Neural cell (in vitro differentiated cells): ENCODE measurements around the gene ME2. TPM values are rescaled to one million over a fixed set of nuclear protein-coding genes. Genes with fewer than 3 reads are reported as not detected.

Experiments used
- H2AFZ ChIP-seq: fragments of 200-600, 300-800 bp; sonication (generic), shearing (Covaris generic); 2 replicates; pipeline ENCODE4 v1.6.0; 2014; ENCODE audit warnings: low read depth, mild to moderate bottlenecking, antibody characterized with exemption, low read length, moderate library complexity
- H3F3A ChIP-seq: fragments of 200-600 bp; shearing (Covaris generic); 2 replicates; pipeline ENCODE4 v1.6.1; 2016; ENCODE audit warnings: mild to moderate bottlenecking, moderate library complexity, mixed read lengths, antibody characterized with exemption, low read length; ENCODE audit not compliant: insufficient read depth, poor library complexity, severe bottlenecking
- H3K27ac ChIP-seq: fragments of 200-600, 300-800 bp; sonication (generic), shearing (Covaris generic); 2 replicates; pipeline ENCODE4 v1.5.1; 2014; ENCODE audit warnings: mild to moderate bottlenecking, low read length, moderate library complexity
- H3K27me3 ChIP-seq: fragments of 300-800, 200-600 bp; sonication (generic), shearing (Covaris generic); 2 replicates; pipeline ENCODE4 v1.6.0; 2014; ENCODE audit warnings: mild to moderate bottlenecking, low read depth, low read length, moderate library complexity; ENCODE audit not compliant: insufficient read depth
- H3K36me3 ChIP-seq: fragments of 300-800, 200-600 bp; sonication (generic), shearing (Covaris generic); 2 replicates; pipeline ENCODE4 v1.5.1; 2014; ENCODE audit warnings: mild to moderate bottlenecking, antibody characterized with exemption, low read length, moderate library complexity; ENCODE audit not compliant: insufficient read depth
- H3K4me2 ChIP-seq: fragments of 300-800, 200-600 bp; sonication (generic), shearing (Covaris generic); 2 replicates; pipeline ENCODE4 v1.6.0; 2014; ENCODE audit warnings: mild to moderate bottlenecking, low read length
- H3K4me3 ChIP-seq: fragments of 300-800, 200-600 bp; sonication (generic), shearing (Covaris generic); 2 replicates; pipeline ENCODE4 v1.5.1; 2014; ENCODE audit warnings: mild to moderate bottlenecking, low read length, moderate library complexity
- H3K79me2 ChIP-seq: fragments of 200-600 bp; shearing (Covaris generic); replicated peaks from 2 replicates; pipeline ENCODE4 v1.6.0; 2014; ENCODE audit warnings: mild to moderate bottlenecking, low read length, moderate library complexity; ENCODE audit not compliant: insufficient read depth
- H3K9ac ChIP-seq: fragments of 300-800, 200-600 bp; sonication (generic), shearing (Covaris generic); 2 replicates; pipeline ENCODE4 v1.6.1; 2016; ENCODE audit warnings: mild to moderate bottlenecking, low read length, mixed read lengths
- H3K9me2 ChIP-seq: fragments of 200-600 bp; shearing (Covaris generic); 2 replicates; pipeline ENCODE4 v1.6.1; 2016; ENCODE audit warnings: mild to moderate bottlenecking, low read length, mixed read lengths; ENCODE audit not compliant: insufficient read depth
- H3K9me3 ChIP-seq: fragments of 200-600, 300-800 bp; sonication (generic), shearing (Covaris generic); 2 replicates; pipeline ENCODE4 v1.6.1; 2016; ENCODE audit warnings: mild to moderate bottlenecking, mixed run types, low read length, moderate library complexity, mixed read lengths
- H4K20me1 ChIP-seq: fragments of 200-600 bp; shearing (Covaris generic); 2 replicates; pipeline ENCODE4 v1.6.1; 2016; ENCODE audit warnings: mild to moderate bottlenecking, mixed run types; ENCODE audit not compliant: insufficient read depth
- EP300 ChIP-seq: fragments of 450-650 bp; conservative IDR thresholded peaks from 2 replicates; pipeline ENCODE4 v1.6.1; 2014; ENCODE audit warnings: antibody characterized with exemption, mild to moderate bottlenecking, moderate library complexity; ENCODE audit not compliant: poor library complexity, severe bottlenecking
- EZH2 ChIP-seq: fragments of 200-600, 300-800 bp; shearing (Covaris generic), sonication (generic); IDR thresholded peaks from 2 replicates; pipeline ENCODE4 v1.6.1; 2014; ENCODE audit warnings: antibody characterized with exemption, low read length, borderline replicate concordance, mild to moderate bottlenecking; ENCODE audit not compliant: insufficient read depth, poor library complexity, severe bottlenecking
- MXI1 ChIP-seq: fragments of 450-650 bp; conservative IDR thresholded peaks from 2 replicates; pipeline ENCODE4 v1.6.1; 2014; ENCODE audit warnings: antibody characterized with exemption, mild to moderate bottlenecking; ENCODE audit not compliant: poor library complexity, severe bottlenecking
- POLR2AphosphoS5 ChIP-seq: IDR thresholded peaks from 2 replicates; pipeline ENCODE4 v1.6.1; 2012
- RAD21 ChIP-seq: fragments of 450-650 bp; conservative IDR thresholded peaks from 2 replicates; pipeline ENCODE4 v1.6.1; 2014; ENCODE audit warnings: antibody characterized with exemption, mild to moderate bottlenecking, moderate library complexity
- REST ChIP-seq: IDR thresholded peaks from 2 replicates; pipeline ENCODE4 v1.6.1; 2012; ENCODE audit warnings: borderline replicate concordance
- SMC3 ChIP-seq: fragments of 450-650 bp; conservative IDR thresholded peaks from 2 replicates; pipeline ENCODE4 v1.6.1; 2014; ENCODE audit warnings: antibody characterized with exemption, mild to moderate bottlenecking, moderate library complexity; ENCODE audit not compliant: poor library complexity
- TAF1 ChIP-seq: IDR thresholded peaks from 2 replicates; pipeline ENCODE4 v1.6.1; 2012; ENCODE audit warnings: low read depth
- polyA plus RNA-seq: library from polyadenylated mRNA; depleted of rRNA; stranded (reverse); fragments of >200 nt; gene quantifications from 2 replicates; pipeline ENCODE4 v1.2.3, GENCODE V29; 2014
- TF ChIP-seq, protein P1 (sequence below): fragments of 450-650 bp; IDR thresholded peaks from 2 replicates; pipeline ENCODE4 v1.5.1; 2014; ENCODE audit warnings: antibody characterized with exemption, mild to moderate bottlenecking, moderate library complexity; ENCODE audit not compliant: poor library complexity, severe bottlenecking

Gene ME2
- polyA plus RNA-seq, 1 donor from 2014 or later = 76.2 TPM

DNA sequence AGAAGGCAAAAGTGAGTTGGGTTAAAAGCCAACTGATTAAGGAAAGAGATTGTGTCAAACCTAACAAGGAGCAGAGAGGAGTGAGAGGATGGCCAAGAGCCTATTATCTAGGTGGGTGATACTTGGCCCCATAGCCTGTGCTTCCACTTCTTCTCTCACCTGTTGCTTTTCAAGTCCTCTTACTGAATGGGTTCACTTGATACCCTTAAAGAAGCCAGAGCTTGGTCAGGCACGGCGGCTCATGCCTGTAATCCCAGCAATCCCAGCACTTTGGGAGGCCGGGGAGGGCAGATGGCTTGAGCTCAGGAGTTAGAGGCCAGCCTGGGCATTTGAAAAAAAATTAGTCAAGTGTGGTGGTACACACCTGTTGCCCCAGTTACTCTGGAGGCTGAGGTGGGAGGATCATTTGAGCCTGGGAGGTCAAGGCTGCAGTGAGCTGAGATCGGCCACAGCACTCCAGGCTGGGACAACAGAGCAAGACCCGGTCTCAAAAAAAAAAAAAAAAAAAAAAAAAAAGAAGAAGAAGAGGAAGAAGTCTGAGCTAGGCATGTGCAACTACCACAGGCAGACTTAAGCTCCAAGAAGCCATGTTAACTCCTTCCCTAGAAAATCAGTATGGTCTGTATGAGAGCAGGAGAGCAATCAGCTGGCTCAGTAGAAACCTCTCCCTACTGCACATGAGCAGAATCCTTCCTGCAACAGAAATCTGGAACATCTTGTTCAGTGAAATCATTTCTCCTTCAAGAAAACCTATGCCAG, 28.4 kb upstream of the ME2 start:
- Histone ChIP-seq H4K20me1 (no peaks in the 10 kb centered on the region), H3K4me3 (no peak overlapping the region), H3K4me2 (no peak overlapping the region), H3K9ac (no peak overlapping the region), H3F3A (no peaks in the 10 kb centered on the region), H3K9me2 (no peaks in the 10 kb centered on the region), H3K27ac (no peak overlapping the region), H3K9me3 (no peaks in the 10 kb centered on the region), H2AFZ (no peak overlapping the region), H3K79me2 (no peaks in the 10 kb centered on the region), H3K36me3 (no peaks in the 10 kb centered on the region), H3K27me3 (no peaks in the 10 kb centered on the region)
- TF ChIP-seq MXI1 = no peak
- TF ChIP-seq SMC3 = no peak
- no peak for TF ChIP-seq EP300
- TF ChIP-seq REST = no peak
- no peak for TF ChIP-seq TAF1
- TF ChIP-seq EZH2 = no peak
- no peak for TF ChIP-seq RAD21
- TF ChIP-seq POLR2AphosphoS5 = no peak
- TF ChIP-seq, protein P1, sequence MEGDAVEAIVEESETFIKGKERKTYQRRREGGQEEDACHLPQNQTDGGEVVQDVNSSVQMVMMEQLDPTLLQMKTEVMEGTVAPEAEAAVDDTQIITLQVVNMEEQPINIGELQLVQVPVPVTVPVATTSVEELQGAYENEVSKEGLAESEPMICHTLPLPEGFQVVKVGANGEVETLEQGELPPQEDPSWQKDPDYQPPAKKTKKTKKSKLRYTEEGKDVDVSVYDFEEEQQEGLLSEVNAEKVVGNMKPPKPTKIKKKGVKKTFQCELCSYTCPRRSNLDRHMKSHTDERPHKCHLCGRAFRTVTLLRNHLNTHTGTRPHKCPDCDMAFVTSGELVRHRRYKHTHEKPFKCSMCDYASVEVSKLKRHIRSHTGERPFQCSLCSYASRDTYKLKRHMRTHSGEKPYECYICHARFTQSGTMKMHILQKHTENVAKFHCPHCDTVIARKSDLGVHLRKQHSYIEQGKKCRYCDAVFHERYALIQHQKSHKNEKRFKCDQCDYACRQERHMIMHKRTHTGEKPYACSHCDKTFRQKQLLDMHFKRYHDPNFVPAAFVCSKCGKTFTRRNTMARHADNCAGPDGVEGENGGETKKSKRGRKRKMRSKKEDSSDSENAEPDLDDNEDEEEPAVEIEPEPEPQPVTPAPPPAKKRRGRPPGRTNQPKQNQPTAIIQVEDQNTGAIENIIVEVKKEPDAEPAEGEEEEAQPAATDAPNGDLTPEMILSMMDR = no peak

DNA sequence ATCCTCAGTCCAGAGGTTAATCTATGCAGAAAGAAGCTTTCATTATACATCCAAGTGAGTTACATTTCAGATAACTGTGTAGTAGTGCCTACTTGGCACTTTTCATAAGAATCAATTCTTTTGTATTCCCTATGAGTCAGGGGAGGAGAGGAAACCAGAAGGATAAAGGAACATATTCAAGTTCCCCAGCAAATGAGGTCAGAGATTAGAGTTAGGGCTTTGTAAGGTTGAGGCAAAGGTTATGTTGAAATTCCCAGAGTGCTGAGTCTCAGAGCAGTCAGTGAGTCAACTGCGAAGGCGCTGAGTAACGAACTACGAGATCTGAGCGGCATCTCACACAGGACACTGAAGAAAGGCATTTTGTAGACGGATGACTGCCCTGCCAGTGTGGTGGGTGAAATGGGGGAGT, 25.1 kb upstream of the ME2 start:
- Histone ChIP-seq H3K4me2 (no peak overlapping the region), H3K9me3 (no peaks in the 10 kb centered on the region), H3K4me3 (no peak overlapping the region), H3K79me2 (no peaks in the 10 kb centered on the region), H3K27ac (no peak overlapping the region), H3K36me3 (no peaks in the 10 kb centered on the region), H3K9me2 (no peaks in the 10 kb centered on the region), H3K9ac (no peak overlapping the region), H3K27me3 (no peaks in the 10 kb centered on the region), H3F3A (no peaks in the 10 kb centered on the region), H4K20me1 (no peaks in the 10 kb centered on the region), H2AFZ (no peak overlapping the region)
- TF ChIP-seq EZH2 (no peak), RAD21 (no peak), MXI1 (no peak), REST (no peak), POLR2AphosphoS5 (no peak), EP300 (no peak), TAF1 (no peak), SMC3 (no peak)
- TF ChIP-seq, protein P1 = no peak
